ENCODE data around the gene GAREM2. TPM values are rescaled to one million over a fixed set of nuclear protein-coding genes. Genes with fewer than 3 reads are reported as not detected.

Gene GAREM2
- total RNA-seq = 0.22 and 0.50 TPM in 2 replicates

DNA sequence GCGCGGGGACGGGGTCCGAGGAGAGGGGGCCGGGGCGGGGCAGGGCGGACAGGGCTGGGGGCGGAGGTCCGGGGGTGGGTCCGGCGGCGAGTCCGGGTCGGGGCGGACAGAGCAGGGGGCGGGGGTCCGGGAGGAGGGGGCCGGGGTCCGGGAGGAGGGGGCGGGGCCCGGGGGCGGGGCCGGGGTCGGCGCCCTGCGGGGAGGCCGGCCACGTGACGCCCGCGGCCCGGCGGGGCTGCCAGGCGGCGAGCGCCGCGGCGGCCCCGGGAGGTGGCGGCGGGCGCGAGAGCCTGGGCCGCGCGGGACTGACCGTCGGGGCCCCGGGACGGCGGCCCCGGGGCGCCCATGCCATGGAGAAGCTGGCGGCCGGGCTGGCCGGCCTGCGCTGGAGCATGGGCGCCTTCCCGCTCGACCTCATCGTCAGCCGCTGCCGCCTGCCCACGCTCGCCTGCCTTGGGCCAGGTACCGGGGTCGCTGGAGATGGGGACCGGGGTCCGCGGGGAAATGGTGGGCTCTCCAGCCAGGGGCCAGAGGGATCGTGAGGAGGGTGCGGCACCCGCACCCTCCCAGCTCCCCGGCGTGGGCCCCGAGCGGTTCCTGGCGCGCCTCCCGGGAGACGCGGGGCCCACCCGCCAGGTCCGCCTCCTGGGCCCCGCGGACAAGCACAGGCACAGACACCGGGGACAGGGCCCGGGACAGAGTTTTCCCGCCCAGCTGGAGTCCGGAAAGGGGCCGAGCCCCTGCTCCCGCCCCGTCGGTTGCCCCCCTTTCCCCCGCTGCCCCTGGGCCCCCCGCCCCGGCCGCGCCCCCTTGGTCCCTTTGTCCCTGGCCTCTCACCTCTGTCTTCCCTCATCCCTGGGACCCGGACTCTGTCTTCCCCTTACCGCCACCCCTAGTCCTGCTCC, at the start of gene GAREM2:
TSS of gene GAREM2 (plus strand) at position 218 of the 905 bp plus-strand sequence. CDS start at position 351, 133 bp downstream.

Other genes starting within 250 kb of the GAREM2 start
- 9.7 and 14.0 TPM in 2 replicates for gene KIF3C, start 190.6 kb upstream of the GAREM2 start, total RNA-seq
- 156 and 159 TPM in 2 replicates for gene RAB10, start 139.0 kb upstream of the GAREM2 start, total RNA-seq
- 159 and 176 TPM in 2 replicates for gene HADHA, start 71.5 kb downstream of the GAREM2 start, total RNA-seq
- 89.1 and 99.8 TPM in 2 replicates for gene HADHB, start 71.9 kb downstream of the GAREM2 start, total RNA-seq
- gene SELENOI, start 173.1 kb downstream of the GAREM2 start, total RNA-seq = 25.1 and 29.1 TPM in 2 replicates
- gene ADGRF3, start 173.7 kb downstream of the GAREM2 start, total RNA-seq = 0.22 TPM in 1 of 2 replicates, not detected in the other
- gene DRC1, start 228.8 kb downstream of the GAREM2 start, total RNA-seq = under 0.01 and 0.22 TPM in 2 replicates